HepG2 (cell line): Measurements from ENCODE around the gene ANKRD11. TPM values are rescaled to one million over a fixed set of nuclear protein-coding genes. Genes with fewer than 3 reads are reported as not detected.

Experiments used
- ATF4 ChIP-seq, 2 experiments: fragments of 450-650 bp in 1 of 2; sonication (generic) in 1 of 2; formaldehyde crosslinking; IDR thresholded peaks; 2 replicates each; pipeline versions ENCODE4 v1.5.0 to v1.8.0; 2020 to 2022; ENCODE audit warnings: mild to moderate bottlenecking in 1 of 2, missing genetic modification reagents in 1 of 2
- ETV5 ChIP-seq: IDR thresholded peaks from 2 replicates; pipeline ENCODE4 v1.6.1; 2018; ENCODE audit warnings: missing biosample characterization, missing genetic modification reagents, inconsistent platforms, borderline replicate concordance
- JUND ChIP-seq: sonication (generic); formaldehyde crosslinking; IDR thresholded peaks from 2 replicates; pipeline ENCODE4 v1.8.0; 2022; ENCODE audit warnings: mild to moderate bottlenecking, missing genetic modification reagents
- NAIF1 ChIP-seq: sonication (generic); formaldehyde crosslinking; IDR thresholded peaks from 2 replicates; pipeline ENCODE4 v1.5.0; 2020; ENCODE audit warnings: mild to moderate bottlenecking, missing genetic modification reagents, borderline replicate concordance
- NFKB2 ChIP-seq: sonication (generic); formaldehyde crosslinking; IDR thresholded peaks from 2 replicates; pipeline ENCODE4 v1.4.0; 2020; ENCODE audit warnings: missing genetic modification reagents, borderline replicate concordance
- PPARG ChIP-seq: conservative IDR thresholded peaks from 2 replicates; pipeline ENCODE4 v1.6.1; 2016; ENCODE audit warnings: missing biosample characterization, missing genetic modification reagents
- PRDM4 ChIP-seq: sonication (generic); formaldehyde crosslinking; IDR thresholded peaks from 2 replicates; pipeline ENCODE4 v1.9.0; 2021; ENCODE audit warnings: missing genetic modification reagents, borderline replicate concordance
- SAFB2 ChIP-seq: sonication (generic); formaldehyde crosslinking; IDR thresholded peaks from 2 replicates; pipeline ENCODE4 v1.5.1; 2020; ENCODE audit warnings: missing genetic modification reagents, low read depth, mild to moderate bottlenecking, borderline replicate concordance
- SMAD1 ChIP-seq: sonication (generic); formaldehyde crosslinking; IDR thresholded peaks from 2 replicates; pipeline ENCODE4 v1.4.0; 2020; ENCODE audit warnings: missing genetic modification reagents, low read depth, mild to moderate bottlenecking, borderline replicate concordance
- TRIM22 ChIP-seq: fragments of 450-650 bp; IDR thresholded peaks from 2 replicates; pipeline ENCODE4 v1.6.1; 2017
- ZBTB1 ChIP-seq: sonication (generic); formaldehyde crosslinking; IDR thresholded peaks from 2 replicates; pipeline ENCODE4 v1.4.0; 2020; ENCODE audit warnings: missing genetic modification reagents, borderline replicate concordance
- ZNF136 ChIP-seq: sonication (generic); formaldehyde crosslinking; IDR thresholded peaks from 2 replicates; pipeline ENCODE4 v1.8.1; 2022; ENCODE audit warnings: low read depth, mild to moderate bottlenecking, moderate library complexity, missing genetic modification reagents
- ZNF138 ChIP-seq: sonication (generic); formaldehyde crosslinking; IDR thresholded peaks from 2 replicates; pipeline ENCODE4 v1.5.0; 2020; ENCODE audit warnings: mild to moderate bottlenecking, low read depth, missing genetic modification reagents
- ZNF570 ChIP-seq: sonication (generic); formaldehyde crosslinking; IDR thresholded peaks from 2 replicates; pipeline ENCODE4 v1.4.0; 2020; ENCODE audit warnings: mild to moderate bottlenecking, missing genetic modification reagents, borderline replicate concordance
- ZNF629 ChIP-seq: sonication (generic); formaldehyde crosslinking; conservative IDR thresholded peaks from 2 replicates; pipeline ENCODE4 v1.5.0; 2020; ENCODE audit warnings: missing genetic modification reagents
- ZNF800 ChIP-seq: sonication (generic); formaldehyde crosslinking; IDR thresholded peaks from 2 replicates; pipeline ENCODE4 v1.4.0; 2020; ENCODE audit warnings: missing genetic modification reagents
- ZNF883 ChIP-seq: sonication (generic); formaldehyde crosslinking; IDR thresholded peaks from 2 replicates; pipeline ENCODE4 v1.5.1; 2020; ENCODE audit warnings: mild to moderate bottlenecking, missing genetic modification reagents; ENCODE audit errors: not compliant biosample characterization
- polyA plus RNA-seq, 8 experiments: library from polyadenylated mRNA; depleted of rRNA in 3 of 8; stranded (reverse) in 7 of 8; unstranded in 1 of 8; fragments of >200 nt; fragmentation: Illumina TruSeq in 4 of 8; extraction: Trizol in 4 of 8; gene quantifications; 2 replicates each; pipeline versions ENCODE4 v1.2.1 to v1.2.3, GENCODE V29; 2011 to 2016; ENCODE audit warnings: low read depth in 4 of 8, missing spikeins in 1 of 8, mixed read lengths in 1 of 8; ENCODE audit not compliant: insufficient read depth in 1 of 8
- total RNA-seq, 5 experiments: library from RNA; depleted of rRNA; stranded (reverse); fragments of >200 nt; fragmentation: Illumina TruSeq; extraction: Trizol; gene quantifications; 2 replicates each; pipeline ENCODE4 v1.2.3, GENCODE V29; 2016; ENCODE audit warnings: low read depth in 1 of 5

Gene ANKRD11
- total and polyA plus RNA-seq, 2 of the 13 experiments (the other 11 are each of a cell fraction or from before 2014, with no cell fraction given): 21.4 to 38.4 TPM

GRCh38 chr16:89319886-89320781, 170.2 kb downstream of the ANKRD11 start (continued):
- TF ChIP-seq PPARG: no peak
- no peak for TF ChIP-seq ZBTB1
- no peak for TF ChIP-seq ZNF570 (CRISPR knock-in tag)
- no peak for TF ChIP-seq NFKB2 (CRISPR knock-in tag)
- TF ChIP-seq ATF4 (CRISPR knock-in tag; IDR thresholded peaks at IDR 0.05): no peak
- TF ChIP-seq ZNF629 (CRISPR knock-in tag): no peak
- TF ChIP-seq ZNF136 (CRISPR knock-in tag): no peak
- TF ChIP-seq TRIM22: no peak
- peak; percentile 16 for TF ChIP-seq ZNF883
- TF ChIP-seq SAFB2 (CRISPR knock-in tag): no peak
- no peak for TF ChIP-seq PRDM4 (CRISPR knock-in tag)
- no peak for TF ChIP-seq NAIF1 (CRISPR knock-in tag)
- no peak for TF ChIP-seq ZNF800 (CRISPR knock-in tag)
- no peak; the same call in 1 of the 2 replicates for TF ChIP-seq ETV5 (CRISPR knock-in tag)
- TF ChIP-seq SMAD1 (CRISPR knock-in tag): peak; percentile 55; the same call in 1 of the 2 replicates
- TF ChIP-seq JUND: peak; percentile 29; the same call in 1 of the 2 replicates
- TF ChIP-seq ZNF138 (CRISPR knock-in tag): no peak
